DOHH2 (cell line): Measurements from ENCODE around the gene DAAM1.

Source experiments
- H3F3A ChIP-seq: fragments of 200-600 bp; sonication (generic), shearing (Covaris generic); 2 replicates; pipeline ENCODE4 v1.6.0; 2016; ENCODE audit warnings: antibody characterized with exemption, mild to moderate bottlenecking; ENCODE audit not compliant: control insufficient read depth, insufficient read depth
- H3K27ac ChIP-seq: fragments of 200-600 bp; sonication (generic); 2 replicates; pipeline ENCODE4 v1.5.1; 2014; ENCODE audit warnings: low read depth, mild to moderate bottlenecking, low read length, moderate library complexity
- H3K27me3 ChIP-seq: fragments of 200-600 bp; sonication (generic); 2 replicates; pipeline ENCODE4 v1.6.1; 2014; ENCODE audit warnings: mild to moderate bottlenecking, low read length, mixed read lengths; ENCODE audit not compliant: control insufficient read depth
- H3K36me3 ChIP-seq: fragments of 200-600 bp; sonication (generic); 2 replicates; pipeline ENCODE4 v1.6.1; 2014; ENCODE audit warnings: mild to moderate bottlenecking, low read length, moderate library complexity, mixed read lengths; ENCODE audit not compliant: control insufficient read depth
- H3K4me1 ChIP-seq: fragments of 200-600 bp; sonication (generic); 2 replicates; pipeline ENCODE4 v1.6.1; 2014; ENCODE audit warnings: mild to moderate bottlenecking, low read length, mixed read lengths; ENCODE audit not compliant: control insufficient read depth
- H3K4me2 ChIP-seq: fragments of 200-600 bp; sonication (generic); 2 replicates; pipeline ENCODE4 v1.6.0; 2014; ENCODE audit warnings: mild to moderate bottlenecking, low read length, moderate library complexity
- H3K4me3 ChIP-seq: fragments of 200-600 bp; sonication (generic); 2 replicates; pipeline ENCODE4 v1.5.1; 2014; ENCODE audit warnings: mild to moderate bottlenecking, low read length, mixed read lengths
- H3K79me2 ChIP-seq: fragments of 200-600 bp; sonication (generic); 2 replicates; pipeline ENCODE4 v1.6.1; 2014; ENCODE audit warnings: mild to moderate bottlenecking, low read length, mixed read lengths; ENCODE audit not compliant: control insufficient read depth
- H3K9me2 ChIP-seq: fragments of 200-600 bp; sonication (generic); replicated peaks from 2 replicates; pipeline ENCODE4 v1.6.1; 2014; ENCODE audit warnings: mild to moderate bottlenecking, low read length, mixed read lengths; ENCODE audit not compliant: control insufficient read depth
- H3K9me3 ChIP-seq: fragments of 200-600 bp; sonication (generic); 2 replicates; pipeline ENCODE4 v1.6.1; 2014; ENCODE audit warnings: antibody characterized with exemption, low read length, mixed read lengths; ENCODE audit not compliant: control insufficient read depth, insufficient read depth
- H4K20me1 ChIP-seq: fragments of 200-600 bp; sonication (generic); 2 replicates; pipeline ENCODE4 v1.6.0; 2014; ENCODE audit warnings: low read depth, mild to moderate bottlenecking, antibody characterized with exemption, low read length, moderate library complexity; ENCODE audit not compliant: control insufficient read depth, insufficient read depth
- CTCF ChIP-seq: fragments of 200-600 bp; sonication (generic); IDR thresholded peaks from one replicate; pipeline ENCODE4 v1.5.1; 2014; ENCODE audit warnings: antibody characterized with exemption, mild to moderate bottlenecking, low read depth, low read length; ENCODE audit not compliant: poor library complexity, severe bottlenecking
- EZH2phosphoT487 ChIP-seq: fragments of 200-600 bp; sonication (generic); IDR thresholded peaks from 2 replicates; pipeline ENCODE4 v1.6.1; 2017; ENCODE audit warnings: borderline replicate concordance, mild to moderate bottlenecking, antibody characterized with exemption, low read length, moderate library complexity, mixed read lengths

Gene DAAM1

GRCh38 chr14:59356767-59357166 is 168.3 kb downstream of the DAAM1 start:
- no peaks in the 10 kb centered on the region for H3K9me2 ChIP-seq
- peaks cover 23% of the 10 kb centered on the region for H3K79me2 ChIP-seq
- H4K20me1 ChIP-seq, result no peaks in the 10 kb centered on the region
- no peaks in the 10 kb centered on the region for H3K9me3 ChIP-seq
- peaks cover 67% of the 10 kb centered on the region for H3F3A ChIP-seq
- peak overlapping the region; percentile 99 for H3K4me2 ChIP-seq
- H3K27me3 ChIP-seq, result no peaks in the 10 kb centered on the region
- peak overlapping the region; percentile 79 for H3K4me3 ChIP-seq
- TF ChIP-seq CTCF (no peak), EZH2phosphoT487 (no peak)
- peaks cover 66% of the 10 kb centered on the region for H3K36me3 ChIP-seq
- H3K27ac ChIP-seq, result peak overlapping the region; percentile 98
- H3K4me1 ChIP-seq, result peaks cover 90% of the 10 kb centered on the region

- H3K27me3 ChIP-seq, result no peaks in the 10 kb centered on the region
- H4K20me1 ChIP-seq, result no peaks in the 10 kb centered on the region
- no peaks in the 10 kb centered on the region for H3K9me2 ChIP-seq
- H3K4me3 ChIP-seq, result peak overlapping the region; percentile 79
- H3K79me2 ChIP-seq, result peaks cover 36% of the 10 kb centered on the region
- H3F3A ChIP-seq, result peaks cover 71% of the 10 kb centered on the region
- H3K9me3 ChIP-seq, result no peaks in the 10 kb centered on the region
- H3K36me3 ChIP-seq, result peaks cover 70% of the 10 kb centered on the region
- peak overlapping the region; percentile 98 for H3K27ac ChIP-seq
- H3K4me1 ChIP-seq, result peaks cover 100% of the 10 kb centered on the region
- TF ChIP-seq EZH2phosphoT487 (no peak), CTCF (no peak)
- H3K4me2 ChIP-seq, result peak overlapping the region; percentile 99
Observed at GRCh38 chr14:59358102-59358501, 169.6 kb downstream of the DAAM1 start.

GRCh38 chr14:59358784-59359183 is 170.3 kb downstream of the DAAM1 start:
- Histone ChIP-seq H3F3A (peaks cover 71% of the 10 kb centered on the region), H3K79me2 (peaks cover 43% of the 10 kb centered on the region), H3K27me3 (no peaks in the 10 kb centered on the region), H4K20me1 (no peaks in the 10 kb centered on the region), H3K27ac (peak overlapping the region; percentile 98), H3K4me3 (peak overlapping the region; percentile 79), H3K9me3 (no peaks in the 10 kb centered on the region), H3K9me2 (no peaks in the 10 kb centered on the region), H3K4me2 (peak overlapping the region; percentile 99), H3K4me1 (peaks cover 100% of the 10 kb centered on the region), H3K36me3 (peaks cover 70% of the 10 kb centered on the region)
- TF ChIP-seq CTCF, result no peak
- TF ChIP-seq EZH2phosphoT487, result no peak
